K562 (cell line): ENCODE results near the gene LRMDA. TPM values are rescaled to one million over a fixed set of nuclear protein-coding genes. Genes with fewer than 3 reads are reported as not detected.

Source experiments
- ATAC-seq: fragments of 200-7000 bp; cut with Tn5 transposase; 3 replicates; pipeline ENCODE4 v1.9.1; 2020; ENCODE audit warnings: moderate library complexity
- BruUV-seq: library from RNA; stranded (reverse); fragments of 400-500 nt; replicated peaks from 2 replicates; lab custom pipeline; 2021; lab: Mats Ljungman, UMichigan
- CTCF ChIA-PET: fragments of 300-600 bp; formaldehyde crosslinking; extraction: SDS; loops from one replicate; lab custom pipeline; 2021; ENCODE audit warnings: low intra/inter-chr PET ratio; lab: Yijun Ruan, JAX
- POLR2A ChIA-PET: fragments of 300-600, 350-650 bp; sonication (Branson Sonifier 250); formaldehyde crosslinking; extraction: SDS; loops from one replicate; lab custom pipeline; 2021; ENCODE audit warnings: antibody characterized with exemption, inconsistent platforms; lab: Yijun Ruan, JAX
- DNase-seq, 4 experiments: peaks; one replicate each; pipeline versions ENCODE4 v3.0.0 to v3.0.0-alpha.2; 2011 to 2018; ENCODE audit warnings: low spot score in 3 of 4, mixed read lengths in 3 of 4; ENCODE audit errors: extremely low read depth in 1 of 4
- FAIRE-seq: peaks from 2 replicates; lab custom pipeline; 2011; peaks lifted over from hg19 to GRCh38; lab: Jason Lieb, UNC
- H2AFZ ChIP-seq: 2 replicates; pipeline ENCODE4 v1.6.0; 2011; ENCODE audit warnings: low read depth, low read length, control low read depth, inconsistent platforms
- H3K27ac ChIP-seq: fragments of 200-600 bp; 3 replicates; pipeline ENCODE4 v1.8.0; 2011; ENCODE audit warnings: low read depth, mild to moderate bottlenecking, control low read depth, inconsistent platforms, low read length, moderate library complexity, mixed read lengths; ENCODE audit errors: extremely low read depth
- H3K27me3 ChIP-seq, 2 experiments: fragments of 300-600 bp in 1 of 2; 2 replicates in 1 of 2; 3 replicates in 1 of 2; pipeline versions ENCODE4 v1.6.0 to v1.8.0; 2011; ENCODE audit warnings: inconsistent platforms in 2 of 2, low read length in 2 of 2, mild to moderate bottlenecking in 1 of 2, mixed read lengths in 1 of 2, moderate library complexity in 1 of 2; ENCODE audit not compliant: control insufficient read depth in 2 of 2, insufficient read depth in 2 of 2
- H3K36me3 ChIP-seq: fragments of 300-600 bp; 3 replicates; pipeline ENCODE4 v1.8.0; 2011; ENCODE audit warnings: mild to moderate bottlenecking, low read length, inconsistent platforms; ENCODE audit not compliant: control insufficient read depth, insufficient read depth
- H3K4me1 ChIP-seq, 2 experiments: fragments of 200-600 bp in 1 of 2; replicated peaks in 1 of 2; 2 replicates in 1 of 2; 3 replicates in 1 of 2; pipeline versions ENCODE4 v1.5.1 to v1.8.0; 2011; ENCODE audit warnings: inconsistent platforms in 2 of 2, low read length in 2 of 2, mild to moderate bottlenecking in 1 of 2, mixed read lengths in 1 of 2, moderate library complexity in 1 of 2; ENCODE audit not compliant: control insufficient read depth in 2 of 2, insufficient read depth in 2 of 2
- H3K4me2 ChIP-seq: 2 replicates; pipeline ENCODE4 v1.6.1; 2011; ENCODE audit warnings: low read length, control low read depth, inconsistent platforms, mixed read lengths; ENCODE audit not compliant: insufficient read depth
- H3K4me3 ChIP-seq: fragments of 200-600 bp; sonication (generic), shearing (Covaris generic); 2 replicates; pipeline ENCODE4 v1.5.1; 2016; ENCODE audit warnings: control low read depth, inconsistent platforms
- H3K79me2 ChIP-seq: fragments of 200-600 bp; 3 replicates; pipeline ENCODE4 v1.8.0; 2011; ENCODE audit warnings: low read length, inconsistent platforms; ENCODE audit not compliant: control insufficient read depth, insufficient read depth
- H3K9ac ChIP-seq, 2 experiments: 2 replicates each; pipeline versions ENCODE4 v1.6.0 to v1.6.1; 2011; ENCODE audit warnings: low read depth in 2 of 2, low read length in 2 of 2, control low read depth in 1 of 2, inconsistent platforms in 1 of 2, mild to moderate bottlenecking in 1 of 2, mixed read lengths in 1 of 2; ENCODE audit not compliant: insufficient read depth in 1 of 2
- H3K9me1 ChIP-seq: one replicate; pipeline ENCODE4 v1.6.0; 2011; ENCODE audit warnings: inconsistent platforms, mild to moderate bottlenecking, low read length, moderate library complexity; ENCODE audit not compliant: control insufficient read depth, insufficient read depth
- H3K9me3 ChIP-seq: replicated peaks from 2 replicates; pipeline ENCODE4 v1.5.1; 2011; ENCODE audit warnings: low read depth, low read length, inconsistent platforms; ENCODE audit not compliant: control insufficient read depth, insufficient read depth
- H4K20me1 ChIP-seq: replicated peaks from 2 replicates; pipeline ENCODE4 v1.6.1; 2011; ENCODE audit warnings: low read length, inconsistent platforms, mixed read lengths; ENCODE audit not compliant: control insufficient read depth, insufficient read depth
- ATF6 ChIP-seq: sonication (generic); formaldehyde crosslinking; IDR thresholded peaks from 2 replicates; pipeline ENCODE4 v1.4.0; 2020; ENCODE audit warnings: mild to moderate bottlenecking, missing genetic modification reagents
- ELF1 ChIP-seq: fragments of 200-800 bp; sonication (Bioruptor generic); IDR thresholded peaks from 2 replicates; pipeline ENCODE4 v1.6.1; 2016; ENCODE audit warnings: missing genetic modification characterization, missing compliant biosample characterization
- EWSR1 ChIP-seq: fragments of 450-650 bp; IDR thresholded peaks from 2 replicates; pipeline ENCODE4 v1.6.1; 2018; ENCODE audit warnings: borderline replicate concordance, mild to moderate bottlenecking, low read depth, moderate library complexity; ENCODE audit not compliant: partially characterized antibody
- KAT7 ChIP-seq: sonication (generic); formaldehyde crosslinking; IDR thresholded peaks from 2 replicates; pipeline ENCODE4 v1.8.0; 2022; ENCODE audit warnings: missing genetic modification reagents, mild to moderate bottlenecking, borderline replicate concordance
- TBP ChIP-seq: optimal IDR thresholded peaks from 2 replicates; pipeline ENCODE3; 2011; ENCODE audit warnings: low read depth, low read length, improper control_type of control experiment
- ZBTB43 ChIP-seq: sonication (generic); formaldehyde crosslinking; IDR thresholded peaks from 2 replicates; pipeline ENCODE4 v1.8.0; 2023; ENCODE audit warnings: mild to moderate bottlenecking, missing genetic modification reagents
- ZMIZ1 ChIP-seq, 2 experiments: fragments of 150-350 bp in 1 of 2; IDR thresholded peaks; 2 replicates each; pipeline ENCODE4 v1.6.1; 2012 to 2016; ENCODE audit warnings: low read depth in 2 of 2, low read length in 2 of 2, mild to moderate bottlenecking in 1 of 2, moderate library complexity in 1 of 2
- ZNF146 ChIP-seq: IDR thresholded peaks from one replicate; pipeline ENCODE4 v1.6.1; 2018; ENCODE audit warnings: missing compliant biosample characterization; ENCODE audit not compliant: unreplicated experiment
- WGBS: fragments of 100-300 bp; shearing (Covaris generic); methylation state at CpG from one replicate; pipeline ENCODE4 v1.1.6; 2016; ENCODE audit warnings: low coverage, mixed read lengths; ENCODE audit not compliant: insufficient coverage; ENCODE audit errors: missing lambda C conversion rate; 5-methylcytosine and 5-hydroxymethylcytosine counted together
- in situ Hi-C: fragments of 300-500 bp; cut with MboI; formaldehyde crosslinking; loops from 4 replicates; pipeline ENCODE4 v1.15.0; 2018; ENCODE audit warnings: inconsistent platforms, mixed read lengths
- intact Hi-C: fragments of 100-400 bp; cut with micrococcal nuclease; formaldehyde crosslinking; loops from 2 replicates; pipeline ENCODE4 v1.14.2; 2022
- polyA plus RNA-seq, 8 experiments: library from polyadenylated mRNA; depleted of rRNA in 4 of 8; stranded (reverse) in 5 of 8; unstranded in 3 of 8; fragments of >200 nt; fragmentation: Nextera tagmentation in 2 of 8; fragmentation: Illumina TruSeq in 1 of 8; extraction: Ambion mirVana in 2 of 8; extraction: Trizol in 1 of 8; gene quantifications; 2 replicates each; pipeline versions ENCODE4 v1.2.1 to v1.2.3, GENCODE V29; 2011 to 2014; ENCODE audit warnings: inconsistent platforms in 1 of 8, missing spikeins in 1 of 8
- total RNA-seq, 7 experiments: library from RNA; depleted of rRNA in 6 of 7; stranded (reverse); fragments of >200 nt in 6 of 7; fragmentation: Illumina TruSeq in 2 of 7; extraction: Trizol in 2 of 7; gene quantifications; 2 replicates each; pipeline versions ENCODE4 v1.2.1 to v1.2.3, GENCODE V29; 2011 to 2021; ENCODE audit warnings: low replicate concordance in 1 of 7

LRMDA gene
- total and polyA plus RNA-seq, 9 of the 15 experiments (the other 6 are each of a cell fraction or from before 2014, with no cell fraction given), result 0.25 TPM; not detected in 8

- intact Hi-C loops, result no loop called here
- FAIRE-seq, result no peak
- 0% methylated on average over 4 of the region's 4 CpGs for WGBS
- CTCF ChIA-PET, result no interaction called here
- Histone ChIP-seq H3K36me3 (no peaks in the 10 kb centered on the region), H3K79me2 (no peaks in the 10 kb centered on the region), H3K4me2 (no peak overlapping the region), H3K27me3 (no peaks in the 10 kb centered on the region; a peak in 1 of 5 replicates), H3K9me3 (no peaks in the 10 kb centered on the region), H3K27ac (no peak overlapping the region), H3K4me3 (no peak overlapping the region), H3K9me1 (no peaks in the 10 kb centered on the region), H4K20me1 (no peaks in the 10 kb centered on the region; the same call in 1 of the 2 replicates), H3K9ac (no peak overlapping the region), H3K4me1 (no peaks in the 10 kb centered on the region), H2AFZ (no peak overlapping the region)
- DNase-seq, result no peak
- ATAC-seq, result no peak
- POLR2A ChIA-PET, result interaction anchor here (1.0 to 1.1 kb wide), 2 partner anchors 11 to 14 kb away, joined by 3 read pairs; no protein-coding TSS in a partner anchor
- in situ Hi-C loops, result no loop called here
- TF ChIP-seq ZMIZ1 (IDR thresholded peaks at IDR 0.05; ENCODE audit: low read depth in 2 of 2, low read length in 2 of 2), result no peak
- no peak for TF ChIP-seq TBP
- no peak for TF ChIP-seq ZBTB43 (CRISPR knock-in tag)
- TF ChIP-seq ZNF146 (CRISPR knock-in tag), result no peak
- no peak for TF ChIP-seq ELF1 (tag)
- TF ChIP-seq EWSR1, result no peak
- TF ChIP-seq KAT7 (CRISPR knock-in tag), result no peak
- TF ChIP-seq ATF6 (CRISPR knock-in tag), result no peak
- no TSS peak for BruUV-seq
These were observed 75.5 kb downstream of the LRMDA start for GRCh38 chr10:75506930-75507329.
